Left renal cortex interstitium (tissue), 4 donors: Measurements from ENCODE around the gene MAP7D2. TPM values are rescaled to one million over a fixed set of nuclear protein-coding genes. Genes with fewer than 3 reads are reported as not detected.

ENCODE experiments used
- DNase-seq, 4 donors: peaks; one replicate each; pipeline ENCODE4 v3.0.0-alpha.2; 2013; ENCODE audit warnings: low read depth in 4 of 4, low spot score in 2 of 4, missing footprints in 1 of 4
- polyA plus RNA-seq, 4 donors: library from polyadenylated mRNA; unstranded; fragments of 120-200 nt; gene quantifications; one replicate each; pipeline ENCODE4 v1.2.1, GENCODE V29; 2013; ENCODE audit not compliant: insufficient read length in 4 of 4

The MAP7D2 gene
- polyA plus RNA-seq, 4 donors: 2.4 to 5.1 (median 3.3) TPM

DNA sequence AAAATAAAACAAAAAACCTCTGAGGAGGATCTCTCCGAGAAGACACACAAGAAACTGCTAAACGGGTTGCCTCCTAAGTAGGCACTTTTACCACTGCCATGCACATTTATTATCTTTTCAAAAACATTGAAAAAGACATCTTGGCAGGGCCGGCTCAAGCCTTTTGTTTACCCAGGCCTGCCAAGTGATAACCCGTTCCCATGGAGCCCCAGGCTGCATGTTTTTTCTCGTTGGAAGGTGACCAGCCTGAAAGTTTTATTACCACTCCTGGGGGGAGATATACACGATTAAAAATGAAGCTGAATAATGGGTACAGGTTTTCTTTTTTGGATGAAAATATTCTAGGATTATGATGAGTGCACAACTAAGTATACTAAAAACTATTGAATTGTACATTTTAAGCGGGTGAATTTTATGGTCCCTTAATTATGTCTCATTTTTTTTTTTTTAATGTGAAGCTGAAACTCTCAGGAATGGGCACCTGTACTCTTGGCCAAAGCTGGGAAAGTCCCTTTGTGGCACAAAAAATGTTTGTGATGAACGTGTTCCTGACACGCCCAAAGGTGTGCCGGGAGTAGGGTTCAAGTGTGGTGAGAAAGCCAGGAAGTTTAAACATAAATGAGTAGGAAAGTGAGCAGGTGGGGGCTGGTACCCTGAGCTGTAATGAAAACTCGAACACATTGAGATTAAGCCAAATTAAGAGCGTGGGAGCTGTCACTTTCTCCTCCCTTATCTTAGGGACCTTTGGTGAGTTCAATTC, 1.5 kb upstream of the MAP7D2 start:
- no peak for DNase-seq

DNA sequence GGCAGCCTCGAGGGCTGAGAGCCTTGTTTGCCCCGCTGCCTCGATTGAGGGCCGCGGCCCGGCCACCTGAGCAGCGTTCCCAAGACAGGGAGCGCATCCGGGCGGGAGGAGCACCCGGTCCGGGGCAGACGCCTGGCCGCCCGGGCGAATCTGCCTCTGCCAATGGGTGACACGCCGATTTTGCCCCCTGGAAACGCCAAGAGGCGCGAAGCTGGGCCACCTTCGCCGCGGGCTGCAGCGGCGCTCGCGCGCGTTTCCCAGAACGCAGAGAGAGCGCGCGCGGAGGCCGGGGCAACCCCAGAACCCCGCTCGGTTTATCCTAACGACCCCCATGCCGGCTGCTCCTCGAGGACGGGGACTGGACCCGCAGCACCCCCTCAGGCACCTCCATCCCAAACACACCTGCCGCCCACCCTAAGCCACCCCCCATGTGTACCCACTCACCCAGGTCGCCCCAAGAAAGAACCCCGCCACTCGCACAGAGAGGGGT, 575 bp downstream of the MAP7D2 start:
- DNase-seq: no peak

DNA sequence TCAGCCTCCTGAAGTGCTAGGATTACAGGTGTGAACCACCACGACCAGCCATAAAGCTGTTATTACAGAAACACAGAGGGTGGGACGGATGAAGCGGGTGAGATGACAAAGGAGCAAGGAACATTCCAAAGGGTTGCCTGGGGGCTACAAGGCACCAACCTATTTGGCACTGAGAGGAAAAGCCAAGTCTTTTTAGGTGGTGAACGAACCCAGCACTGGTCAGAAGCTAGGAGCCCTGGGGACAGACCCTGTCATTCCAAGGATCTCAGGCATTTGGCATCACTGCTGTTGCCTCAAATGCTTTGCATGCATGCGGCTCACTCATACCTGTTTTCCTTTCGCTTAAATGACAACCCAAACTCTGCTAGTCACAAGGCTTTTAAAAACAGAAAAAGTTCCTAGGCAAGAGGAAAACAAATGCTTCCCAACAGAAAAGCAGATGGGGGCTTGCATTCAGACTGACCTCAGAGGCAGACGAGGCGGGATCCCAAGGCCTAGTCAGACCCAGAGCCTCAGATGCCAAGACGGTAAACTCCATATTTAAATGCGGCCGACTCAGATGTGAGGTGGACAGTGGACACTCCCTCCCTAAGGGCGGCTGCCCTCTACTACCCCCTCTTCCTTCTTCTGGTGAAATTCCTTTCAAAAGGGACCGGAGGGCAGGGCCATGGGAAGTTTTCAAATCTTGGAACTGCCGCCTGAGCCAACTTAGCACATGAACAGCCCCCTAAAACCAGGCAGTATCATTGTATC, 4.5 kb downstream of the MAP7D2 start:
- DNase-seq: no peak

DNA sequence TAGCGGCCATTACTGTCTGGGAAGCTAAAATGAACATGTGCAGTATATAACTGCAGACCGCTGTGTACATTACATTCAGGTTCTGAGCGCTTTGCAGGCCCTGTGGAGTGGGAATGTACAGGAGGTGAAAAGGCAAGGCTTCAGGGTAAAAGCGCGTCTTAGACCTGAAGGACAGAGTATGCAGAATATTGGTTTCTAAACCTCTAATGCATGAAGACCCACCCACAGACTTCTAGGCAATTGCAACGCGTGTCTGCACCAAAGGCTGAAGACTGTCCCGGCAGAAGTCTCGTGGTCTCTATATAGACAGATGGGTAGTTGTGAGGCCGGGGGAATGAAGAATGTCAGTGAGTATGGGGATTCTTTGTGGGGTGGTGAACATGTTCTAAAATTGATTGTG, 5.4 kb downstream of the MAP7D2 start:
- DNase-seq: no peak

DNA sequence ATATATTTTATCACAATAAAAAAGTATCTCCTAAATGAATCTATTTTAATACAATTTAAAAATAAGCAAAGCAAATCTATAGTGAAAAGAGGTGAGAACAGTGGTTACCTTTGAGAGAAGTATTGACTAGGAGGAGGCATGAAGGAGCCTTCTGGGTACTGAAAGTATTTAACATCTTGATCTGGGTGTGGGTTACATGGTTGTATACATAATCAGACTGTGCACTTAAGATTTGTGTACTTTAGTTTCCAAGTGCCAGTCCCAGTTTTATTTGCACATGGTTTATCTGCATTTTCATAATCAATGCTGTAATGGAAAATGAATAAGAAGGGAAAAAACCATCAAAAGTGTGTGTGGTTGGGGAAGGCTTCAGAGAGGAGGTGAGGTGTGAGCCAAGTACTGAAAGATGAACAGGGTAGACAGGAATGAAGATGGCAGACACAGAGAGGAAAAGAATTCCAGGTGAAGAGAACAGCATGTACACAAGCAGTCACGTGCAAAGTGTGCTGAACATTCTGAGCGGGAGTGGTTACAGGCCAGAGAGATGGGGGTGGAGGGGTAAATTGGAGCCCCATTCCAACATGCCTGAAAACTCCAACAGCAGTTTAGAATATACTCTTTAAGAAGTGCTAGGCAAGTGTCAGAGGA, 14.6 kb downstream of the MAP7D2 start:
- DNase-seq: no peak

DNA sequence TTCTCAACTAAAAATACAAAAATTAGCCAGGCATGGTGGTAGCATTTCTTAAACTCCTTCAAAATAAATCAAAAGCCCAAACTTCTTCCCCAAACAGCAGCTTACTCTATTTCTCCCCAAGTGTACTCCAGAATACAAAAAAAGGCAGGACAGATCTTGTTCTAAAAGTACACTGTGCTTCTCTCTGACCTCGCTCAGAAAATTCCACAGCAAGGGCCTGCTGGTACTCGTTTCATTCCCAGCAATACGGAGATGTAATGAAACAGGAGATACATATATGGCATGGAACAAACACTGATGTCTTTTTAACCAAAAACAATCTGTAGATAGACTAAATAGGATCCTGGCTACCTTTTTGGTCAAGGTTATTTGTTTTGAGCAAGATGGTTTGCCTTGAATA, 25.2 kb downstream of the MAP7D2 start:
- no peak for DNase-seq

DNA sequence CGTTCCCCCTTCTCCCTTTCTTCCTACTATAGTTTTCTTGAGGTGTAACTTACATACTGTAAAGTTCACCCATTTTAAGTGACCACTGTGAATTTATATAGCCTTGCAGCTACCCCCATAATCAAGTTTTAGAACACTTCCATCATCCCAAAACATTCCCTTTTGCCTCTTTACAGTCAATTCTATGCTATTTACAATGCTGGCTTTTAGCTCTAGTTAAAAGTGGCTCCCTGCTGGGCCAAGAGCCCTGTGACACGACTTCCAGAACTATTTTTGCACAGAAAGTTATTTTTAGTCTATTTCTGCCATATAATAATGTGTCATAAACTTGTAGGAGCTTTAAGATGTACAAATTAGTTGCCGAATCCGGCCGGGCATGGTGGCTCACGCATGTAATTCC, 26.9 kb downstream of the MAP7D2 start:
- DNase-seq: no peak

DNA sequence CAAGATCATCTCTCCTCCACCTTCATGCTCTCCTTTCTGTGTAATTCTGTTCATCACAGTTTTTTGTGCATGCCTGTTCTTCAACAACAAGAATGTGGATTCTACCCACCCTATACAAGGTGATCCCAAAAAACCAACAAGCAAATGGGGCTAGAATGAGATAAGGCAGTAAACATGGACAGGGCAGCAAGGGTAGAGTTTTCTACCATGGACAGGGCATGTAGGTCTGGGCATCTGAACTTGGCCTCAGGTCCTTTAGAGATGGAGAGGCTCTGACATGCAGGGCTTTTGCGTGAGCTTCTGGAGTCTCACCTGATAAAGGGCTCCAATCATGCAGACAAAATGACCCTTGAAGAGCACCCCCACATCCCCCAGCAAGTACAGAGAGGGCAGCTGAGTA, 36.4 kb downstream of the MAP7D2 start:
- DNase-seq: no peak

DNA sequence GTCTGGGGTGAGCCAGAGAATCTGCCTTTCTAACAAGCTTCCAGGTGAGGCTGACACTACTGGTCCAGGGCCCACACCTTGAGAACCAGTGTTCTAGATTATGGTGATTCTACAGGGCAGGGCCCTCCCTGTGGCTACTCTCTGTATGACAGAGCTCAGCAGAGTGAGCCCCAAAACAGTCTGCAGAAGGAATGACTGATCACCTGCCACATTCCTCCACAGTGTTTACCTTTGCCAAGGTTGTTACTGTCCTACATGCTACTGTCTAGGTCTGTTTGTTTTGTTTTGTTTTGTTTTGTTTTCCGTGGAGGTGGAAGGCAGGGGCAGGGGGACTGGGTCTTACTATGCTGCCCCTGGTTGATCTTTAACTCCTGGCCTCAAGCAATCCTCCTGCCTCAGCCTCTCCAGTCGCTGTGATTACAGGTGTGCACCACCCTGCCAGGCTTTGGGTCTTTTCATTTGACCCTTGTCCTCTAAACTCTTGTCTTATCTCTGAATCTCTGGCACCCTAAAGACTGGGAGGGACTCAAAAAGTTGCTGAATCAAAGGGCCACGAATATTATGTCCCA, 45.1 kb downstream of the MAP7D2 start:
- DNase-seq: no peak

DNA sequence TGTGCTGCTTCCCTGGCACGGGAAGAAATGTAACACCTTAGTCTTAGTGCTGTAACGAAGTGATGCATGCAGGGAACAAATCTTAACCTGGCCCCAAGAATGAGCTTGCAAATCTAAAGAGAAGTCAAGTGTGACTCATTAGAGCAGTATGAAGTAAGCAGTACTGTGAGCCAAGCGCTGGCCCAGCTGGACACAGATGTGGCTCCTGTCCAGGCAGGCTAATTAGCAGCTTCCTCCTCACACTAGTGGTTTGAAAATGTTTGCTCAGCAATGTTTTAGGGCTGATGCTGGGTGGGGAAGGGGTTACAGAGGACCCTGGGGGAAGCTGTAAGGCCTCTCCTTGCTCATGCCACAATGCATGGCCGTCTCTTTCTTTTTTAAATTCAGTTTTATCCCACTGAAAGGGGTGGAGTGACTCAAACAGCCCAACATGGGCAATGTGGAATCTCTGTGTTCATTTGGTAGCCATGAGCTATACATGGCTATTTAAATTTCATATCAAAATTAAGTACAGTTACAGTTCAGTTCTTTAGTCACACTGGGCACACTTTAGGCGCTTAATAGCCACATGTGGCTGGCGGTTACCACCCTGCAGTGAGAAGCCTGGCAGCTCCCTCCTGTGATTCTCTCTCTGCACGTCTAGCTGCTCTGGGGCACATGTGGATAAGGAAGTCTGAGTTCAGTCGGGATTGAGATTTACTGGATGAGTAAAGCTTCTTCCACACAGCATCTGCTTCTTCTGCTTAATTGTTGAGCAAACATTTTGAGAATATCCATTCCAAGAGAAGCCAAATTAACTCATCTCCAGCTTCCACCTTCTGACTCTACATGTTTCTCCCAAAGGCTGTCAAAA, 48.8 kb downstream of the MAP7D2 start:
- DNase-seq: peak; percentile 3 to 51 (median 28)

DNA sequence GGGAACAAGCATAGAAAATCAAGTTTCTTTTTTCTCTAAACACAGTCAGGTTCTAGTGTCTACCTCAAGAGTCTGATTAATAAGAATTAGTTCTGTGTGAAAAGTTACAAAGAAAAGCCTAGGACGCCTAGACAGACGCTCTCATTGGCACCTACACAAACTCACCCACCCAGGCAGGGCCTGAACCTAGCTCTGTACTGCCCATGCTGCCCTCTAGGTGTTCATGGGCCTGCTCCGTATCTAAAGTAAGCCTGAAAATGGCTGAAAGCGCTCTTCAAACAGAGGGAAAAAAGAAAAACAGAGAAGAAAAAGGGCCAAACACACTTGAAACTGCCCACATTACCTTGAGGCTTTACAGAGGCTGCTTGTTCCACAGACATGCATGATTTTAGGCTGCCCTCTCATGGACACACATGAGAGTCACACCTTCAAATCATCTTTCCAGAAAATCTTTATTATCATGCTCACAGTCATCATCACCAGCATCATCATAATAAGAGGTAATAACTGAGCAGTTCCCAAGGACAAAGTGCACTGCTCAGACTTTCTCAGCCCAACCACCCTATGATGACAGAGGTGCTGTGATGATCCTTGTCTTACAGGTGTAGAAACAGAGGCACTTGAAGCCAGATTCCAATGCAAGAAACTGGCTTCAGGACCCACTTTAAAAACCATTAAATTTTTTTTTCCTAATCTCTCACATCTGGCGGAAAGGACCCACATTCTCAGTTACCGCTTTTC, 49.6 kb downstream of the MAP7D2 start:
- peak in 3 of 4 donors; percentile 5 to 15 (median 6) for DNase-seq

DNA sequence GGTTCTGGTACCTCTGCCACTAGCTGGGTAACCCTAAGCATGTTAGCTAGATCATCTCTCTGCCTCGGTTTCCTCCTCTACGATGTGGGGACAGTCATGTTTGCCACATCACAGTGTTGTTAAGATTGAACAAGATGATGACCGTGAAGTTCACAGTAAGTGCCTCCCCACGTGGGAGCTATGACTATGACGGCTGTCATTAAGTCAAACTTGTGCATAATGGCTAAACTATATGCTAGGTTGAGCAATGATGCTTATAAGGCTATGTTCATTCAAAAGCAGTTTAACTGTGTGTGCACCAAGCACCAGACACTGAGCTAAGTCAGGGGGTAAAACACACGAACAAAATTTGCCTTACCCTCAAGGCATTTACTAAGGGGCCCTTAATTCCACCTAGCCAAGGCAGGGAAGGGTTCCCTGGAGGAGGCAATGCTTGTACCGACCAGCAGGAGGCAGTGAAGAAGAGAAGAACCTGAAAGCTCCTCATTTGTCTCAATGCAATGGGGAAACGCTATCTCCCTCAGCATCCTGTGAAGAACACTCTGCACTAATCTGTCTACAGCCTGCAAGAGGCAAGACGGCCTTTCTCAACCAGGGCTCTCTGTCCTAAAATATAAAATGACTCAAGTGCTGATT, 52.9 kb downstream of the MAP7D2 start:
- no peak for DNase-seq

DNA sequence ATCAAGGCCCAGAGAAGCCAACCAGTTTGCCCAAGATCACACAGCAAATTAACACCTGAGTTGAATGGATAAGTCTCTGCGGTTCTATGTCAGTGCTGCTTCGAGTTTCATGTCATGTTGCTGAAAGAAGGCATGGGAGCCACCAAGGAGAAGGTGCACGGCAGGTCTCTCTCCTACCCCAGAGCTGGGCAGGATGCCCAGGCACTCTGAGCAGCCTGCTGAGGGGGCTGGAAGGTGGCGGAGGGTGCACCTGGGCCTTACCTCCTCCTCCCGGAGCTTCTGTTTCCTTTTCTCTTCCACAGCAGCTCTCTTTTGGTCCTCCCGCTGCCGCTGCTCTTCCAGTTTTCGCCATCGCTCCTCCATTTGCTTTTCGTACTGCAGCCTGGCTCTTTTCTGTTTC, 53.6 kb downstream of the MAP7D2 start:
- DNase-seq: no peak

DNA sequence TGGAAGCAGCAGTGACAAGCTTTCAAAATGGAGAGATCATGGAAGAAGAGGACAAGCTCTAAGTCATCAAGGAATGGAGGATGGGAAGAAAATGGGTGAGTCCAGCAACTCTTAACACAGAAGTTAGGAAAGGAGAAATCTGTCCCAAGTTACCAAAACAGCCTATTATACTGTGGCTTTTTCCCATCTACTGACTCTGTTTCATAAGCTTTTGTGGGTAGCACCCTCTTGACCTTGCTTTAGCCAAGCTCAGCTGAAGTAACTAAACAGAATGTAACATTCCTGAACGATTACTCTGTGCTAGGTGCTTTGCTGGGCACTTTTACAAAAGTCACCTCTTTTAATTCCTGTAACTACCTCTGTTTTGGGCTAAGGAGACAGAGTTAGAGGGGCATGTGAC, 54.9 kb downstream of the MAP7D2 start:
- no peak for DNase-seq

DNA sequence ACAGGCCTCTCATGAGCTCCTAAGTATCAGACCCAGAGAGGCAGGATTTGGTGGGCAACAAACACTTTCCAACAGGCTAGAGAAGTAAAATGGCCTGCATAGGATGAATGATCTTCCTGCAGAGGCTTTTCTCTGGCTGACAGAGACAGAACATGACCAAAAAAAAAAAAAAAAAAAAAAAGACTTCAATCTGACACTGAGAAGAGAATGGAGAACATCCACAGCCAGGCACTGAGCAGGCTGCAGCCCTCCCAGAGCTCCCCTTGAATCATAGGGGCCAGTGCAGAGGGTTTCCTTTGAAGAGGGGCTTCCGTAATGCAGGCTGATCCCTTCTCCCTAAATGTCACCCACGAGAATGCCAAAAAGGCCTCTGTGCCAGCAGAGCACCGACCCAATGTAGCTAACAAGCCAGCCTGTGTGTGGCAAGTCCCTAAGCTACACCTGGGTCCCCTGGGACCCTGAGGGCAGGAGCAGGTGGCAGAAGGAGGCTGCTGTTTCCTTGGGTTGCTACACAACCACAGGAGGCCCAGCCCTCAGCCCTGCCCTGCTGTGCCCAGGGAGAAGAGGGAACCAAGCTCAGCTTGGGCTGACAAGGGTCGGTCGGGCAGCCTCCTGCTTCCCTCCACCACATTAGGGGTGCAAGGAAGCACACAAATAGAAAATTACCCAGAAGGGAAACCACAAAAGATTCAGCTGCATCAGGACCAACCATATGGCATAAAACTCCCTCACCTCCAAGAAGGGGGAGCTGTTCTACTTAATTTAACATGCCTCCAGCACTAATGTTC, 55.6 kb downstream of the MAP7D2 start:
- DNase-seq: no peak

DNA sequence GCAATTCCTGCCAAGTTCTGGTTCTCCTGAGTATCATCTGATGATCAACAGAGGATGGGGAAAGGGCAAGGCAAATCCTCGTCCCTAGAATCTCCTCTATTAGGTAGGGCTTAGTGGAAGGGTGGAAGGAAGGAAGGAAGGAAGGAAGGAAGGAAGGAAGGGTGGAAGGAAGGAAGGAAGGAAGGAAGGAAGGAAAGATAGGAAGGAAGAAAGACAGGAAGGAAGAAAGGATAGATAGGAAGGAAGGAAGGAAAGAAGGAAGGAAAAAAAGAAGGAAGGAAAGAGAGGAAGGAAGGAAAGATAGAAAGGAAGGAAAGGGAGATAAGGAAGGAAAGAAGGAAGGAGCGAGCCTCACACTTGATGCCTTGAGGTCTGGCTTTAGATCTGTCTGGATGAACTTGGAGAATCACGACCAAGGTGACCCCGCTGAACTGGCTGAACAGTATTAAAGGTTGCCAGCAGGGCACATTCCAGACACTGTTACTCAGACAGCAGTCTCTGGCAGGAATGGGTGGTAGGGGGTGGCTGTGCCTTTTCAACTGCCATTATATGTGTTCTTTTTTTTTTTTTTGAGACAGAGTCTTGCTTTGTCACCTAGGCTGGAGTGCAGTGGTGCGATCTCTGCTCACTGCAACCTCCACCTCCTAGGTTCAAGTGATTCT, 57.1 kb downstream of the MAP7D2 start:
- DNase-seq: no peak

DNA sequence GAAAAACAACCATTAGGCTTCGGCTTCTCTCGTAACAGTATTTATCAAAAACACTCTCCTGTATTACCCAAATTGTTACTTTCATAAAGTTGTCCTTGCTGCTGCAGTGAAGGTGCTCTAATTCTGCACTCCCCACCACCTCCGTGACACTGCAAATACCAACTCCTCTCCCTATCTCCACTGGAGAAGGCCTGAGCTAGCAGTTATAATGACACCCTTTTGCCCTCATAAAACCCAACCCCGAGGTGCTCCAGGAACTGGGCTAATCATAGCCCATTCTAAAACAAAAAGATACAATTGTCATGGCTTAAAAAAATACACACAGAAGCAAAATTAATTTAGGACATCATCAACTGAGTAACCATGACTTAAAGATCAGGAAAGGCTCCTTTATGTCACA, 59.2 kb downstream of the MAP7D2 start:
- DNase-seq: no peak

DNA sequence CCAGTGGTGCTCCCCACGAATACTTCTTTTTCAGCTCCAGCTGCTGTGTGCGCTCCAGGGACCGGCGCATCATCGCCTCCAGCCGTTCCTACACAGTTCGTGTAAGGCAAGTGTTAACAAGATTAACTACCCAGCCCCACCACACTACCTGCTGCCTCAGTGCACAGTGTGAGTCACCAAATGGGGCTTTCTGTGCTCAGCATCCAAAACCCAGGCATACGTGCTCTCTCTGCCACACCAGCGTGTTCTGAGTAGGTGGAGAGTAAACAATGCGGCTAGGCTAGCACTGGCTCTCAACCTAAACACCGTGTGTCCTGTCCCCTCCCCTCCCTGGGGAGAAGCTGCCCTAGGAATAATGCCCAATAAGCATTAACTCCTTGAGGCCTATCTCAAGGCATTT, 60.0 kb downstream of the MAP7D2 start:
- no peak for DNase-seq
